ENCODE results near the gene WNT5A.

The WNT5A gene
- 0 reads per million in 3 experiments for total RNA-seq

DNA sequence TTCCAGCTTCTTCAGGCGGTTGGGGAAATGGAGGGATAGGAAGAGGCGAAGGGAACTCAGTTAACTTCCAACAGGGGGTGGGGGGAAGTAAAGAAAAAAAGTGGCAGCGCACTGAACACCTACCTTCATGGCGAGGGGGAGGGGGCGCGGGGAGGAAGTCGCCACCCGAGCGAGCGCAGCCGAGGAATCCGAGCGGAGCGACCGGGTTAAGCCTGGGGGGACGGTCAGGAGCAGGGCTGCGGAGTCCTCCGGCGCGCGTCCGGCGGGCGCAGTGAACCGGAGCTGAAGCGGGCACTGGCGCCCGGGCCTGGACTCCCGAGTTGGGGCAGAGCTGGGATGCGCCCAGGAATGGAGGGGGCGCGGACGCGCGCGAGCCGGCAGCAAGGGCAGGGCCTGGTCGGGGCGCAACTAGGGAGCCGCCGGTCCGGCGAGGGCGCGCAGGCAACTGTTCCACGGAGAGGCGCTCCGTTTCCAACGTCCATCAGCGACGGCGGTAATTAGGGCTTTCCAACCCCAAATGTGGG, at the start of gene WNT5A:
Gene WNT5A (minus strand): TSS at position 450 of the 524 bp plus-strand sequence. CDS start 321 bp downstream, at position 129.
- DNase-seq: no peak

DNA sequence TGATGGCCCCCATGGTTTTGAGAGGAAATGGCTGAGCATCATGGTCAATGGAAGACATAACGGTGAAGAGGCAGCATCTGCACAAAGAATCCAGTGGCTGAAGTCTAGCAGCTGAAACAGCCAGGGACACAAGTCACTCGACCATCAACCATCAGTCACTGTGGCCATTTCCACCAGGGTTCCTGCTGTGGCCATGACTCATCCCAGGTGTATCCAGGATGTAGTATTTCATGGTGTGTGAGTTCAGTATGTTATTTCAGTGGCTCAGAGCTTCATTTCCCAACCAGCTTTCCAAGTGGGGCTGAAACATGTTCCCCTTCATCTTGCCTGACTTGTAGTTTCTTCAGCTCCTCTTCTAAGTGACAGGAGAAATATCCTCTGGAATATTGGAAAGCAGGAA, 47.8 kb upstream of the WNT5A start:
- DNase-seq: no peak

DNA sequence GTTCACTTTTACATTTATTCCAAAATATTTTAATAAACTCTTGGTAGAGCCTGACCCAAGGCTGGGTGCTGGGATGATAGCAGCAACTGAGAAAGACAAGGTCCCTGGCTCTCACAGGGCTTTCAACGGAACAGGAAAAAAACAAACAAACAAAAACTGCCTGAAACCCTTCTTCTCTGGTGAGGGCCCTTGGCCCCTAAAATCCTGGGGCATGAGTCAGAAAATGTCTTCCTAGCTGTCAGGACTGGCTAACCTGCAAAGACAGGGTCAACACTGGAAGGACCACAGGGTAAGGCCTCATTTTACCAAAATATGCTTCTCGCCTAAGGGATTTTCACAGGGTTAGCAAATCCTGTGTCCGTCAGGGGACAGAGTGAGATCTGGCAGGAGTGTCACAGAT, 45.7 kb upstream of the WNT5A start:
- no peak for DNase-seq

DNA sequence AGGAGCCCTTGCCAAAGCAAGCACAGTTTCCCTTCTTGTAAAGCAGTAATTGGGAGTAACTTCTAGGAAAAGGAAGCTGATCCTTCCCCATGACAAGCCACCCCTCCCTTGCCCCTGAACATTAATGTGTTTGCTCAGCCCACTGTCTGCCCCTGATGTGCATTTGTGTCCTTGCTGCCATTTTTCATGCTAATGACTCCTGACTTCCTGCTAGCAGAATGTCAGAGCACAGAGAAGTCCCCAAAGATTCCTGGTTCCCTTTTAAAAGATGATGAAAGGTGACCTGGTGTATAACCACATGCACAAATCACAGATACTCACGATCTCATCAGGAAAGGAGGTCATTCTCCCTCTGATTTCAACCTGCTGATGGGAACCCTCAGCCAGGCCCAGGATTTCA, 44.2 kb upstream of the WNT5A start:
- DNase-seq: no peak

DNA sequence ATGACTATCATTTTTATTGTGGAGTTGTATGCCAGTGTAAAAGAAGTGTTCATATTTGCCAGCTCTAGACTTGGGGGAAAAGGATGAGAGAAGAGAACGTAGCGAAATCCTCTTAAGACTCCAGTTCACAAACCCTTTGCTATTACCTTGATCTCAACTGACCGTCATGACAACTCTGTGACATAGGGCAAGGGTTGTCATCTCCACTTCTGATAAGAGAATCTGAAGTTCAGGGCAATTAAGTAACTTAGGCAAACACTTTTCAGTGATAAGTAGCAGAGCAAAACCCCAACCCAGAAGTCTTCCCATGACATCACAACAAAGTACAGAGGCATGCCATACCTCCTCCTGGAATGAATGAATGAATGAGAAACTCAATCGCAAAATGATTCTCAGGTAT, 40.3 kb upstream of the WNT5A start:
- no peak for DNase-seq

DNA sequence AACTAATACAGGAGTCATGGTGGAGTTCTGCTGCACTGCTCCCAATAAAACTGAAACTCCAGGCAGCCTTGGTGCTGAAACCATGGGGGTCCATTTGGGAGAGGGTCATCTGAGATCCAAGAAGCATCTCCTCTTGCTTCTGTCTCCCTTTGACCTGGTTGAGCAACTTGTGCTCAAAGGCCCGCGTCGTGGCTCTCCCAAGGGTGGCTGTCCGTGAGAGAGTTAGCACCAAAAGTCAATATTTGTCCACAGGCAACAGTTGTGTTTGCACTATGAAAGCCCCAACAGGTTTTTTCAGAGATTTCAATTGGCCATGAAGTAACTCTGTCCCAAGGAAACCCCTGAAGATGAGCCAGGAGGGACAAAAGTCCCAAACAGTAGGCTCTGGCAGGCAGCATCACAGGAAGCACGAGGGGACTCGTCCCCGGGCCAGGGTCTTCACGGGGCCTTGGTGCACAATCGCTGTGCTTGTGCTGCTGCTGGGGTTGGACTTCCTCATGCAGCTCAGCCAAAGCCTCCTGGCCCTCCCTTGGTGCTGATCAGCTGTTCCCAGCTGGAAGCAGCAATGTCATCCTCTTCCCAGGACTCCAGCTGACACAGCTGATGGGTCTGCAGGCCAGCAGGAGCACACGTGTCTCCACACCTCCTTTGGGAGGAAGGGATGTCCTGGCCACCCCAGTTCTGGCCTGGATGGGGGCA, 39.4 kb upstream of the WNT5A start:
- no peak for DNase-seq

DNA sequence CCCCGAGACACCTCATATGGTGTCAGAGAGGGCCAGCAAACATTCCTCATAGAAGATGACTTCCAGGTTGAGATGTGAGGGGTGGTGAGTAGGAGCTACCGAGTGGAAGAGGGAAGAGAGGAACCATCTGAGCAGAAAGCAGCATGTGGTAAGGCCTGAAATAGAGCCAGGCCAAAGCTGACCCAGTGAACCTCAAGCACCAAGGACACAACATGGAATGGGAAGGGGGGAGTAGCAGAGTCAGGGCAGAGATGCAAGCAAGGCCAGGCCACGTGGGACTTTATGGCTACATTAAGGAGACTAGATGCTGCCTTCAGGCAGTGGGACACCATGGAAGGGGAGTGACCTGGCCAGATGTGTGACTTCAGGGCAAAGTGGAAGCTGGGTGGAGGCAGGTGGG, 38.3 kb upstream of the WNT5A start:
- DNase-seq: no peak

DNA sequence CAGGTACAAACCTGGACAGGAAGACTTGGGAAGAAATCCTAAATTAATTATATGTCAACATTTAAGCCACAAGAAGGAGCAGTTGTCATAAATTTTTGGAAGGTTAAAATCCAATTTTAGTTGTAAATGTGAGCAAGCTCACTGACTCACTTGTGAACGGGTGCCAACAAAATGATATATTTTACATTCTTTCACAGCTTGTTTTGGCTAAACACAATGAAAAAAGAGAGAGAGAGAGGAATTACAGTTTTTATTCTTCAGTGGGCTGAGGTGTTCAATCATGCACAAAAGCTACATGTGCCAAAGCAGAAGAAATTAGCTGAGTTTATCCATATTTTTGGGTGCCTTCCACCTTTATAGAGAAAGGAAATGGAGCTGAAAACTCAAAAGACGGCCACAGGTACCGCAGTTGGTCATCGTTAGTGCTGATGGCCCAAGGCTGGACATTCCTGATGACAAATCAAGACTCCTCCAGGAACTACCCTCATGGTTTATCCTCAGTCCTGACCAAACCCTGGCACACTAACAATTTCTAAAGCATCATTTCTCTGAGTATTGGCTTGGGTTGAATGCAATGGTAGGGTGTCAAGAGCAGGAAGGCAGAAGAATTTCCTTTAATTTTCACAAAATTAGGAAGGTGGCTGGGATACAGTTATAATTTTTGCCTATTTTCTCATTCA, 37.6 kb upstream of the WNT5A start:
- no peak for DNase-seq

DNA sequence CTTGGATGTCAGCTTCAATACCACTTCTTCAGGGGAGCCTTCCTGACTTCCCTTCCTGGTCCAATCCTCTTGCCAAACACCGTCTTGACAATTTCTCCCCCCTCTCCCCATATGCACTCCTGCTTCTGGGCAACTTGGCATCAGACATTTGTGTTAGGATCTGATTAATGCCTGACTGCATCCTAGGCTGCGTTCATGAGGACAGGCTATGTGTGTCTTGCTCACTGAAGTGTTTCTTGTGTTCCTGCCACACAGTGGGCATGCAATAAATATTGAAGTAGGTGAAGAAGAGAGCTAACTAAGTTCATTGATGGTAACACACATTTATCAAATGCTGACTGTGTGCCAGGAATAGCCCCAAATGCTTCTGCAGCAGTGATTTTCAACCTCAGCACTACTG, 36.4 kb upstream of the WNT5A start:
- DNase-seq: no peak

DNA sequence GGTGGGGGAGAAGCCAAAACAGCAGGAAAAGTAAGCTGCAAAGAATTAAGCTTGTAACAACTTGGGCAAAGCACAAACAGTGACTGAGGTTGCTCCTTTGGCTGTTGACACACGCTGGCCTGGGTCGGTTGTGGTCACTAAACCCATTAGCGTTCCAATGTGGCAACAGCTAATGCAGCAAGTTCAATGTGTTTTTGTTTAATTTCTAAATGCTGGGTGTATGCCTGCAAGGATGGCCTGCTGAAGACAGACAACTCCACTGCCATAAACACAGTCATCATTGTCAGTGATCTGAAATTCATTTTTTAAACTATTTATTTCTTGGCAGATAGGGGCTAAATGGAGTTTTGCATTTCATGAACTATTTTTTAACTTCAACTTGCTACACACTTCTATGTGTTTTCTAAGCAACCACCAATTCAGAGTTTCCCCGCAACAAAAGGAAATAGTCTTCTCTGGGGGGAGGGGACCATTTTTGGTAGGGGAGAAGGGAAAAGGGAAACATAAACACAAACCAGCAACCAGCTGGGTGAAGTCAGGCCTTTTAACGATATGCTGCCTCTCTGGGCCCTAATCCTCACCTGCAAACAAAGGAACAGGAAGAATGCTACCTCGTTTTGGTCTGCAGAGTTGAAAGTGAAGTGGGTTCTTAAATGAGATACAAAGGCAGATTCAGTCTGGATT, 34.8 kb upstream of the WNT5A start:
- DNase-seq: no peak

DNA sequence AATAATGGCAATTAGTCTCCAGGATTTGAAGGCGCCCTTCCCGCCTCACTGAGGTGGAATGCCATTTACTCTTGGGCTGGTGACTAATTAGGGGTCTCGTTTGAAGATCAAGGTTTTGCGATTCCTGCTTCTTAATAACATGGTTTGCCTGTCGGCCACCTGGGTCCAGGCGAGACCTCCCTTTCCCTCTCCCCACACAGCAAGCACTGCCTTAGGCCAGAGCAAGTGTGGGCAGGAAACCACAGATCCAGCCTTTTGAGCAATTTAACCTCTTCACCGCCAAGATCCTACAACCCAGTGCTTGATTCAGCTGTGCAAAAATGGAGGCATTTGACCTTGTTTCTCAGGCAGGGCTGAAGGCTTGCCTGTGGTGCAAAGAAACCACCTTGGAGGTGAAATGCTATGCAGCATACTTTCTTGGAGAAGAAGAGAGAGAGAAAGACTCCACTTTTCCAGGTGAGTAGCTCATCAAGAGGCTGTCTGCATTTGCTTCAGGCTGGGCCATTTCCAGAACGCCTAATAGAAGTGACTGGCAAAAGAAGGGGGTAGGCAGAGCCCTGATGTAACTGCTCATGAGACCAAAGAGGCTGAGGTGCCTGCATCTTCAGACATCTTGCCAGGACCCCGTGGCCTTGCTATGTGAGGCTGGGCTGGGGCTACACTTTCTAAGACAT, 34.1 kb upstream of the WNT5A start:
- DNase-seq: no peak

DNA sequence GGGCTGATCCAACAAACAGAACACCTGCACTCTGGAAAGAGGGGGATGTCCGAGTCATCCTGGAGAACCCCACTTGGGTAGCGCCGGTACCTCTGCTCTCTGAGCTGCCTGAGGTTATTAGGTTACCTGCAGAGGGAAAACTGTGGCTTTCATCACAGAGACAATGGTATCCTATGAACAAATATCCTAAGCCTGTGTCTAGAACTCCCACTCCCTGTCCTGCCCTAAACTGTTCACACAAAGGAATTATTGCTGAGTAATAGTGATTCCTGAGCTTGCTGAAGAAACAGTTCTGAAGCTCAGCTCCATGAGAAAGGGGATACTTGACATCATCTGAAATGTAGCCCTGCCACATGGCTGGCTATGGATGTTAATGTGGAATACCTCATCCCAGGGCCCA, 31.9 kb upstream of the WNT5A start:
- DNase-seq: no peak

DNA sequence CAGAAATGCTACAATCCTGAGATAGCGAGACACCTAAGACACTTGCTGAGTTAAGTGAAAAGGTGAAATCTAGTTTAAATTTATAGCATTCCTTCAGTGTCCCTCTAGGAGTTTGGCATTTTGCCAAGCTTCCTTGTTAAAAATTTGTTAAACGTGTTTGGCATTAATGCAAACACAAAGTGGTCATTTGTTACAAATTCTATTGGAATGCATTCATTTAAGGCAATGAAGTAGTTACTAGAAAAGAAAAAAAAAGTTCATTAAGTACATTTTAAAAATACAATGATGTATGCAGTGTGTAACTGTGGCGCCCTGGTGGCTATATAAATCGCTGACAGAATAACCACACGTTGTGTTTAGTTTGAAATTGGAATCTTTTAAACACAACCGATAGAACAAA, 31.3 kb upstream of the WNT5A start:
- DNase-seq: no peak

DNA sequence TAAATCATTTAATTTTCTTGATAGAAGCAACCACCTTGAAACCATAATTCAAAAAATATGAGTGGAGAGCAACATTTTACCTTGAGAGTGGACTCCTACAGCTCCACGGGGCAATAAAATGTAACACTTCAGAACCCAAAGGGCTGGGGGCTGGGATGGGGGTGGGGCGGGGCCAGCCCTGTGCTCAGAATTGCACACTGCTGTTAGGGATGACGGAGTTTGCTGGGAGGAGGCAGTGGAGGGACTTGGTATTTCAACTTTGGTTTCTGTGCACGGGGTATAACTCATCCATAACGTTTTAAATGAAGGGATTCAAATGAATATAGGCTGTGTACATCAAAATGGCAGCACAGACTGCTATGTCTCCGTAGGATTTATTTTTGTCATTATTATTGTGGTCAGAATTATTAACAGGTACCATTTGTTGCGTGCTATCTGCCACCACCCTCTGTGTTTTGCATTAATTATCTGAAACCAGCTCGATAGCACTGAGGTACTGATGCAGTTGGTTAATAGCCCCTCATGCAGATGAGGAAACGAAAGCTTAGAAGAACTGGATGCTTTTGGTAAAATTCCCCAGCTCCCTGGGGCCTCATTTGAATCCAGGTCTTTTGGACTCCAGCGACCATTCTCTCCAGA, 29.4 kb upstream of the WNT5A start:
- DNase-seq: no peak

DNA sequence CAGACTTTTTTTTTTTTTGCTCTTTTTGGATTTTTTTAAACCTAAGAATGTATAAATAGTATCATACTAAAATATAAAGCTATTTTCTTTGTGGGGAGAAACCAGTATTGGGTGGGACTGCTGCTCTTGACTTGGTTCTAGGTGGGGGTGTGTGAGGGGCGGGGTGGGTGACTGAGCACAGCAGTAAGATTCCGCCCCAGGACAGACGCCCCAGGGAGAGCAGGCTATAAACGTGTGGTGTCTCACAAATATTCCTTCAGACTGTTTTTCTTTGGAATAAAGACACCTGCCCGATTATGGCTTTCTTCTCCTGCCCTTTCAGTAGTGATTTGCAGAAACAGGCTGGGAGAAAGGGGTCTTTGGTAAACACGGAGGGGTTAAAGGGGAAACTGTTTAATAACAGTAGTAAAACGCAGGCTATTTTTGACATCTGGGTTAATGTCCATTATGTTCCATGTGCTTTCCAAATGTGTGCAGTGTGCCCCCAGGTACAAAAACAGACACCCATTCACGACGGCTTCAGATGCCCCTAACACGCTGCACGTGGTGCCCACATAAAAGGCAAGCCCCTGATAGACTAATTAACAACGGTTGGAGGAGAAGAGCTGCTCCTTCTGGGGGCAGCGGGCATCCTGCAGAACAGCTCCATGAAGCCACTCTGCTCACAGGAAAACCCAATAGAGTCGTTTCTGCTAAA, 28.6 kb upstream of the WNT5A start:
- DNase-seq: no peak

DNA sequence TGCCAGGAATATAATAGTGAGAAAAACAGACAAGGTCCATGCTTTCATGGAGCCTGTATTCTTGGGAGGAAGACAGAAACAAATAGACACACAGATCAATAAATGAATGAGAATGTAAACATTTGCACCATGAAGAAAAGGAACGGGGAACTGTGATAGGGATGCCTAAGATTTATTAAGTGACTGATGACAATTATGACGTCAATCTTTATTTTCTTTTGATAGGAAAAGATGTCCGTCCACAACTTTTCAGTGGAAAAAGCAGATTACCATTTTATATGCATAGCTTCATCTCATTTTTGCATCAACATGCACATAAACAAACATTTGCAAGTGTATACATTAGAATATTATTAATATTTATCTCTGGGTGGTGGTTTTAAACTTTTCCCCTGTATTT, 27.9 kb upstream of the WNT5A start:
- DNase-seq: no peak

DNA sequence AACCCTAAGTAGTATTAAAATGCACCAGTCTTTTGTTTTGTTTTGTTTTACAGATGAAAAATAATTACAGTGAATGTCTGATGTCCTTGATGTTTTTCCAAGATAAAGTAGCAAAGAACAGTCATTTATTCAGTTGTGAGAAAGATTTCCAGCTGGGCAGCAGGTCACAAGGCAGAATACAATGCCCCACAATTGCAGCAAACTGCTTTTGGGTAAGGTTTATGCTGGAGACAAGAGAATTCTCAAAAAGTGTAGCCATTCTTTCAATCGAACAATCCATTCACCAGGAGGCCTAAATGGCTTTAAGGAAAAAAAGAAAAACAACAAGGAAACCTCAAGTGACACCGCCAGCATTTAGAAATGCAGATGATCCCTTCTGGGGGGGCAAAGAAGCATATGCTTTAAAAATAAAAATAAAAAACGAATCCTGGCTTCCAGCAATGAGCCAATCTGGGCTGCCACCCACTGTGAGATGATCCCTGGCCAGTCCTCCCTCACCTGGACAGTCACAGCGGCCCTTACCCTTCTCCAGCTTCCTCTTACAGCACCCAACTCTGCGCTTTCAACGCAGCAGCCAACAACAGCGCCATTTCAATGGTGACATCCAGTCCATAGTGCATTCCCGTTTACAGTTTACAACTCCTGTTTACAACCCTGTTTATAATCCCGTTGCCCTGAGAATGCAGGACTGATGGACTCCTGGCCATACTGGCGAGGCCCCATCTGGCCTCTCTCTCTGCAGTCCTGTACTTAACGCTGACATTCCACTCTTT, 25.7 kb upstream of the WNT5A start:
- no peak for DNase-seq

DNA sequence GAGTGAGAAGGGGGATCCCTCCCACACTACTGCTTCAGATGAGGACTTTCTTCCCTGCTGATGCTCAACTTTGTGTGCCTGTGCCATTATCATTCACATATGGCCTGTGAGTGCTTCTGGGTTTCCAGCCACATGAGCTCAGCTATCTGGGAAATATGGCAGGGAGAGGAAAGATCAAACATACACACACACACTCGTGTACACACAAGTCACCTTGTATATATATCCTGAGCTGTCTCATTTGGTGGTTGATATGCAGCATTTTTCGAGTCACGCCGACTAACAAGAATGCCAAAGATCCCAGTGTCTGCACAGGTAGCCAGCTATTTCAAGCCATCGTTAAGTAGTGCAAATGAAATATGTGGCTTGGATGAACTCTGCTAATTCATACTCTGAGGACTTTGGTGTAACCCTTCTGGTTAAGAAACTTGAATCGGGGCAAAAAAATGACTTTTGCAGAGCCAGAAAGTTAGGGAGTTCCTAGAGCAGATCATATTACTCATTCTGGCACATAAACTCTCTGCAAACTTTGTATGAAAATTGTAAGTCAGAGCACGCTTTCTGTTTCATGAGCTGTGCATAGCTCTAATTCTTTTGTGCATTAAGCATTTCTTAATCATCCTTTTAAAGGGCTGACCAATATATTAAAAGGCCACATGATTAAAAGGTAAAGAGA, 24.9 kb upstream of the WNT5A start:
- no peak for DNase-seq

DNA sequence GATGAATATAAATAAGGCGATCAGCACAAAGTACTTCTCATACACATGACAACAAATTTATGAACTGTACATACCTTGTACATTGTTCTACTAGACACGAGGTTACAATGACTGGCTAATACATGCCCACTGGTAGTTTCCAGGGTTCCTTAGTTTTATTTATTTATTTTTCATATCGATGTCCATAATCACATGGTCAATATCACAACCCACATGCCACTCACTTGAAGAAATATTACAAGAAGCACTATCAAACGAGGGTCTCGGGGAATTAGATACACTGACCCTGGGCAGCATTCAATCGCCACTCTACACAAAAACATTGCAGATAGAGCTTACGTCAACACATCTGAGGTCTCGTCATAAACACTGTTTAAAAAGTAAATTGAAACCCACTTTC, 21.2 kb upstream of the WNT5A start:
- no peak for DNase-seq

DNA sequence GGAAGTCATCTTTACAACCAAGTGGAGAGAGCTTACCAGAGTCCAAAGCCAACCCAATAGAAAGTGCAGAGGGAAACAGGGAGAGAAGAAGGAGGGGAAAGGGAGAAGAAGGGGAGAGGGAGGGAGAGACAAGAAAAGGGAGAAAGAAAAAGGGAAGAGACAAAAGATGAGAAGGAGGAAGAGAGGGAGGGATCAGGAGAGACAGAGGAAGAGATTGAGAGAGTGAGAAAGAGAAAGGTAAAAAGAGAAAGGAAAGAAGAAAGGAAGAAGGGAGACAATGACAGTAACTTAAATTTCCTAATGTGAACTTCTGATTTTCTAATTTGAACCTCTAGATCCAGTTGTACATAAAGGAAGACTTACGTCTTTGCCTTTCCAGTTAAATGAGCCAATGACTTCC, 20.7 kb upstream of the WNT5A start:
- DNase-seq: no peak

DNA sequence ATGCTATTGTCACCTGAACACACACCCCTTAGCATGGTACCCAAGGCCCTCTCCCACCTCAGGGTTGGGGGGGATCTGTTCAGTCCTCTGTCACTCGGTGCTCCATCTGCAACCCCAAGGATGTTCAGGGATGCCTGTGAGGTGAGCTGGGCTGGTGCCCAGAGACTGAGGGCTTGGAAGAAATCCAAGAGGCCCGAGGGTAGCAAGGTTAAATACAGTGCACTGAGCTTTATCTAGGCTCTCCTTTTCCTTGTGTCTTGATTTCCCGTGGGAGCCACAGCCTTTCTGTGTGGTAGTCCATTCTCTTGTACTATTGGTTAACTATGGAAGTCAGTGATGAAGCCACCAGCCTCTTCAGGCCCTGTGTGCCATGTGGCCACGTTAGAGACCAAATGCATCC, 18.7 kb upstream of the WNT5A start:
- DNase-seq: no peak
